OCI-LY1 (cell line): ENCODE data around the gene GGN.
A peak's percentile ranks its signal among the peaks of the same experiment; 100 is the strongest.

ENCODE experiments used
- H2AFZ ChIP-seq: fragments of 200-600 bp; sonication (generic), shearing (Covaris generic); 2 replicates; pipeline ENCODE4 v1.6.0; 2014; ENCODE audit warnings: antibody characterized with exemption, mild to moderate bottlenecking, low read length
- H3F3A ChIP-seq: fragments of 200-600 bp; sonication (generic), shearing (Covaris generic); 2 replicates; pipeline ENCODE4 v1.6.0; 2014; ENCODE audit warnings: mild to moderate bottlenecking, antibody characterized with exemption, low read length, moderate library complexity; ENCODE audit not compliant: insufficient read depth
- H3K27ac ChIP-seq: fragments of 200-600 bp; sonication (generic); 2 replicates; pipeline ENCODE4 v1.5.1; 2014; ENCODE audit warnings: low read length, mixed run types, mild to moderate bottlenecking, low read depth; ENCODE audit not compliant: poor library complexity, severe bottlenecking
- H3K27me3 ChIP-seq: fragments of 200-600 bp; sonication (generic); 2 replicates; pipeline ENCODE4 v1.6.0; 2014; ENCODE audit warnings: antibody characterized with exemption, mild to moderate bottlenecking, low read length, moderate library complexity; ENCODE audit not compliant: insufficient read depth
- H3K36me3 ChIP-seq: fragments of 200-600 bp; sonication (generic); 2 replicates; pipeline ENCODE4 v1.6.1; 2014; ENCODE audit warnings: mild to moderate bottlenecking, antibody characterized with exemption, low read length, moderate library complexity, mixed read lengths; ENCODE audit not compliant: insufficient read depth
- H3K4me1 ChIP-seq: fragments of 200-600 bp; sonication (generic); 2 replicates; pipeline ENCODE4 v1.5.1; 2014; ENCODE audit warnings: mild to moderate bottlenecking, low read length, moderate library complexity; ENCODE audit not compliant: insufficient read depth, severe bottlenecking
- H3K4me2 ChIP-seq: fragments of 200-600 bp; sonication (generic), shearing (Covaris generic); 2 replicates; pipeline ENCODE4 v1.6.1; 2014; ENCODE audit warnings: low read length
- H3K4me3 ChIP-seq: fragments of 200-600 bp; sonication (generic); 2 replicates; pipeline ENCODE4 v1.5.1; 2014; ENCODE audit warnings: low read length, low read depth, mild to moderate bottlenecking, mixed read lengths; ENCODE audit not compliant: poor library complexity, severe bottlenecking
- H3K79me2 ChIP-seq: fragments of 200-600 bp; shearing (Covaris generic); 2 replicates; pipeline ENCODE4 v1.6.1; 2016; ENCODE audit warnings: mixed run types, low read length, mixed read lengths; ENCODE audit not compliant: insufficient read depth
- H3K9ac ChIP-seq: fragments of 200-600 bp; sonication (generic), shearing (Covaris generic); 2 replicates; pipeline ENCODE4 v1.6.1; 2014; ENCODE audit warnings: mild to moderate bottlenecking, low read length, mixed read lengths
- H3K9me2 ChIP-seq: fragments of 200-600 bp; sonication (generic), shearing (Covaris generic); 2 replicates; pipeline ENCODE4 v1.6.1; 2014; ENCODE audit warnings: low read depth, mild to moderate bottlenecking, low read length, mixed read lengths
- H3K9me3 ChIP-seq: fragments of 200-600 bp; shearing (Covaris generic); 2 replicates; pipeline ENCODE4 v1.6.1; 2014; ENCODE audit warnings: low read length, mixed read lengths
- H4K20me1 ChIP-seq: fragments of 200-600 bp; sonication (generic), shearing (Covaris generic); 2 replicates; pipeline ENCODE4 v1.6.0; 2016; ENCODE audit warnings: mild to moderate bottlenecking, low read length; ENCODE audit not compliant: insufficient read depth
- CTCF ChIP-seq: fragments of 200-600 bp; sonication (generic), shearing (Covaris generic); IDR thresholded peaks from 2 replicates; pipeline ENCODE4 v1.5.1; 2017; ENCODE audit warnings: mild to moderate bottlenecking, antibody characterized with exemption, low read length, moderate library complexity, mixed read lengths
- EZH2 ChIP-seq: fragments of 200-600 bp; sonication (generic), shearing (Covaris generic); IDR thresholded peaks from 2 replicates; pipeline ENCODE4 v1.8.0; 2017; ENCODE audit warnings: borderline replicate concordance, mixed run types, mild to moderate bottlenecking, antibody characterized with exemption, low read length, moderate library complexity, mixed read lengths

GGN gene

GRCh38 chr19:38373907-38374331, 13.9 kb downstream of the GGN start:
- Histone ChIP-seq H2AFZ (peak overlapping the region; percentile 60), H3K4me1 (peaks cover 23% of the 10 kb centered on the region), H3K79me2 (peaks cover 13% of the 10 kb centered on the region), H3F3A (no peaks in the 10 kb centered on the region), H3K27ac (no peak overlapping the region), H4K20me1 (no peaks in the 10 kb centered on the region), H3K9me3 (no peaks in the 10 kb centered on the region), H3K36me3 (peaks cover 16% of the 10 kb centered on the region), H3K9ac (peak overlapping the region; percentile 67), H3K9me2 (no peaks in the 10 kb centered on the region), H3K4me2 (peak overlapping the region; percentile 77), H3K27me3 (no peaks in the 10 kb centered on the region), H3K4me3 (peak overlapping the region; percentile 74)
- TF ChIP-seq EZH2: no peak
- no peak for TF ChIP-seq CTCF

GRCh38 chr19:38371081-38371480, 16.8 kb downstream of the GGN start:
- no peak overlapping the region for H3K4me3 ChIP-seq
- 0 out of 2 replicates have a peak, but pooled peaks cover 5% of the 10 kb centered on the region for H3K27me3 ChIP-seq
- H3K9me2 ChIP-seq: no peaks in the 10 kb centered on the region
- no peak overlapping the region for H3K27ac ChIP-seq
- no peak overlapping the region for H2AFZ ChIP-seq
- peaks cover 11% of the 10 kb centered on the region for H3K79me2 ChIP-seq
- H3K9me3 ChIP-seq: no peaks in the 10 kb centered on the region
- H4K20me1 ChIP-seq: no peaks in the 10 kb centered on the region
- TF ChIP-seq EZH2 (no peak), CTCF (no peak)
- H3K4me1 ChIP-seq: peaks cover 15% of the 10 kb centered on the region
- H3K9ac ChIP-seq: no peak overlapping the region
- H3K4me2 ChIP-seq: no peak overlapping the region
- 0 out of 2 replicates have a peak, but pooled peaks cover 2% of the 10 kb centered on the region for H3K36me3 ChIP-seq
- H3F3A ChIP-seq: no peaks in the 10 kb centered on the region

- Histone ChIP-seq H3K27me3 (peaks cover 6% of the 10 kb centered on the region; the same call in 1 of the 2 replicates), H3K27ac (no peak overlapping the region), H2AFZ (no peak overlapping the region), H3F3A (no peaks in the 10 kb centered on the region), H3K4me1 (peaks cover 7% of the 10 kb centered on the region), H4K20me1 (no peaks in the 10 kb centered on the region), H3K9me3 (no peaks in the 10 kb centered on the region), H3K79me2 (peaks cover 4% of the 10 kb centered on the region), H3K9me2 (no peaks in the 10 kb centered on the region), H3K4me2 (no peak overlapping the region), H3K36me3 (no peaks in the 10 kb centered on the region), H3K4me3 (no peak overlapping the region), H3K9ac (no peak overlapping the region)
- TF ChIP-seq EZH2: no peak
- no peak for TF ChIP-seq CTCF
Measured at GRCh38 chr19:38370299-38370698, 17.5 kb downstream of the GGN start.
